OCI-LY1 (cell line): Measurements from ENCODE around the gene YDJC.

ENCODE experiments used
- H2AFZ ChIP-seq: fragments of 200-600 bp; sonication (generic), shearing (Covaris generic); 2 replicates; pipeline ENCODE4 v1.6.0; 2014; ENCODE audit warnings: antibody characterized with exemption, mild to moderate bottlenecking, low read length
- H3F3A ChIP-seq: fragments of 200-600 bp; sonication (generic), shearing (Covaris generic); 2 replicates; pipeline ENCODE4 v1.6.0; 2014; ENCODE audit warnings: mild to moderate bottlenecking, antibody characterized with exemption, low read length, moderate library complexity; ENCODE audit not compliant: insufficient read depth
- H3K27ac ChIP-seq: fragments of 200-600 bp; sonication (generic); 2 replicates; pipeline ENCODE4 v1.5.1; 2014; ENCODE audit warnings: low read length, mixed run types, mild to moderate bottlenecking, low read depth; ENCODE audit not compliant: poor library complexity, severe bottlenecking
- H3K27me3 ChIP-seq: fragments of 200-600 bp; sonication (generic); 2 replicates; pipeline ENCODE4 v1.6.0; 2014; ENCODE audit warnings: antibody characterized with exemption, mild to moderate bottlenecking, low read length, moderate library complexity; ENCODE audit not compliant: insufficient read depth
- H3K36me3 ChIP-seq: fragments of 200-600 bp; sonication (generic); 2 replicates; pipeline ENCODE4 v1.6.1; 2014; ENCODE audit warnings: mild to moderate bottlenecking, antibody characterized with exemption, low read length, moderate library complexity, mixed read lengths; ENCODE audit not compliant: insufficient read depth
- H3K4me1 ChIP-seq: fragments of 200-600 bp; sonication (generic); 2 replicates; pipeline ENCODE4 v1.5.1; 2014; ENCODE audit warnings: mild to moderate bottlenecking, low read length, moderate library complexity; ENCODE audit not compliant: insufficient read depth, severe bottlenecking
- H3K4me2 ChIP-seq: fragments of 200-600 bp; sonication (generic), shearing (Covaris generic); 2 replicates; pipeline ENCODE4 v1.6.1; 2014; ENCODE audit warnings: low read length
- H3K4me3 ChIP-seq: fragments of 200-600 bp; sonication (generic); 2 replicates; pipeline ENCODE4 v1.5.1; 2014; ENCODE audit warnings: low read length, low read depth, mild to moderate bottlenecking, mixed read lengths; ENCODE audit not compliant: poor library complexity, severe bottlenecking
- H3K79me2 ChIP-seq: fragments of 200-600 bp; shearing (Covaris generic); 2 replicates; pipeline ENCODE4 v1.6.1; 2016; ENCODE audit warnings: mixed run types, low read length, mixed read lengths; ENCODE audit not compliant: insufficient read depth
- H3K9ac ChIP-seq: fragments of 200-600 bp; sonication (generic), shearing (Covaris generic); 2 replicates; pipeline ENCODE4 v1.6.1; 2014; ENCODE audit warnings: mild to moderate bottlenecking, low read length, mixed read lengths
- H3K9me2 ChIP-seq: fragments of 200-600 bp; sonication (generic), shearing (Covaris generic); 2 replicates; pipeline ENCODE4 v1.6.1; 2014; ENCODE audit warnings: low read depth, mild to moderate bottlenecking, low read length, mixed read lengths
- H3K9me3 ChIP-seq: fragments of 200-600 bp; shearing (Covaris generic); 2 replicates; pipeline ENCODE4 v1.6.1; 2014; ENCODE audit warnings: low read length, mixed read lengths
- H4K20me1 ChIP-seq: fragments of 200-600 bp; sonication (generic), shearing (Covaris generic); 2 replicates; pipeline ENCODE4 v1.6.0; 2016; ENCODE audit warnings: mild to moderate bottlenecking, low read length; ENCODE audit not compliant: insufficient read depth
- CTCF ChIP-seq: fragments of 200-600 bp; sonication (generic), shearing (Covaris generic); IDR thresholded peaks from 2 replicates; pipeline ENCODE4 v1.5.1; 2017; ENCODE audit warnings: mild to moderate bottlenecking, antibody characterized with exemption, low read length, moderate library complexity, mixed read lengths
- EZH2 ChIP-seq: fragments of 200-600 bp; sonication (generic), shearing (Covaris generic); IDR thresholded peaks from 2 replicates; pipeline ENCODE4 v1.8.0; 2017; ENCODE audit warnings: borderline replicate concordance, mixed run types, mild to moderate bottlenecking, antibody characterized with exemption, low read length, moderate library complexity, mixed read lengths

Gene YDJC

GRCh38 chr22:21642584-21643448, 13.0 kb upstream of the YDJC start:
- H3K9me3 ChIP-seq: no peaks in the 10 kb centered on the region
- peaks cover 24% of the 10 kb centered on the region for H3K4me1 ChIP-seq
- H4K20me1 ChIP-seq: no peaks in the 10 kb centered on the region
- peak overlapping the region; percentile 96 for H3K4me2 ChIP-seq
- peak overlapping the region; percentile 80 for H3K4me3 ChIP-seq
- peaks cover 4% of the 10 kb centered on the region; the same call in 1 of the 2 replicates for H3K79me2 ChIP-seq
- TF ChIP-seq CTCF: peak; percentile 81
- no peak for TF ChIP-seq EZH2
- no peaks in the 10 kb centered on the region for H3K27me3 ChIP-seq
- peak overlapping the region; percentile 48 for H3K27ac ChIP-seq
- no peak overlapping the region for H2AFZ ChIP-seq
- H3K9ac ChIP-seq: peak overlapping the region; percentile 85
- no peaks in the 10 kb centered on the region for H3K9me2 ChIP-seq
- no peaks in the 10 kb centered on the region for H3F3A ChIP-seq
- H3K36me3 ChIP-seq: peaks cover 32% of the 10 kb centered on the region

GRCh38 chr22:21641789-21642583, 12.2 kb upstream of the YDJC start, which contains the start of gene SDF2L1:
TSS of gene SDF2L1 (plus strand) at chr22:21642302. CDS start at chr22:21642337, 35 bp downstream.
- H3K79me2 ChIP-seq: peaks cover 4% of the 10 kb centered on the region; the same call in 1 of the 2 replicates
- H4K20me1 ChIP-seq: no peaks in the 10 kb centered on the region
- peaks cover 24% of the 10 kb centered on the region for H3K4me1 ChIP-seq
- H3K4me3 ChIP-seq: peak within 1 kb of the TSS; percentile 80
- H3K36me3 ChIP-seq: peaks cover 29% of the 10 kb centered on the region
- no peaks in the 10 kb centered on the region for H3K9me2 ChIP-seq
- H3F3A ChIP-seq: no peaks in the 10 kb centered on the region
- no peaks in the 10 kb centered on the region for H3K9me3 ChIP-seq
- H3K9ac ChIP-seq: peak within 1 kb of the TSS; percentile 85
- no peak within 1 kb of the TSS for H2AFZ ChIP-seq
- TF ChIP-seq EZH2 (no peak), CTCF (no peak)
- peak within 1 kb of the TSS; percentile 96 for H3K4me2 ChIP-seq
- peak within 1 kb of the TSS; percentile 48 for H3K27ac ChIP-seq
- no peaks in the 10 kb centered on the region for H3K27me3 ChIP-seq

- H3K4me3 ChIP-seq: peak overlapping the region; percentile 80
- H3K27ac ChIP-seq: no peak overlapping the region
- peak overlapping the region; percentile 78 for H3K9ac ChIP-seq
- H3K79me2 ChIP-seq: peaks cover 4% of the 10 kb centered on the region; the same call in 1 of the 2 replicates
- TF ChIP-seq CTCF (no peak), EZH2 (no peak)
- no peak overlapping the region for H2AFZ ChIP-seq
- peaks cover 24% of the 10 kb centered on the region for H3K4me1 ChIP-seq
- H3K9me2 ChIP-seq: no peaks in the 10 kb centered on the region
- H3F3A ChIP-seq: no peaks in the 10 kb centered on the region
- H3K27me3 ChIP-seq: no peaks in the 10 kb centered on the region
- no peaks in the 10 kb centered on the region for H3K9me3 ChIP-seq
- peak overlapping the region; percentile 80 for H3K4me2 ChIP-seq
- peaks cover 25% of the 10 kb centered on the region for H3K36me3 ChIP-seq
- H4K20me1 ChIP-seq: no peaks in the 10 kb centered on the region
These were observed 11.6 kb upstream of the YDJC start for GRCh38 chr22:21641417-21641788.
